H9 (cell line): ENCODE data around the gene TMEM184A. TPM values are rescaled to one million over a fixed set of nuclear protein-coding genes. Genes with fewer than 3 reads are reported as not detected.

ENCODE experiments used
- DNase-seq: peaks from one replicate; pipeline ENCODE4 v3.0.0-alpha.2; 2017
- H2AFZ ChIP-seq: one replicate; pipeline ENCODE4 v1.6.1; 2013; ENCODE audit warnings: mild to moderate bottlenecking, low read length, control low read depth, moderate library complexity
- H2AK5ac ChIP-seq: 2 replicates; pipeline ENCODE4 v1.6.1; 2013; ENCODE audit warnings: low read length, control low read depth, mixed read lengths; ENCODE audit not compliant: insufficient read length
- H2BK120ac ChIP-seq: one replicate; pipeline ENCODE4 v1.6.1; 2013; ENCODE audit warnings: low read depth, mild to moderate bottlenecking, low read length, control low read depth, inconsistent platforms; ENCODE audit not compliant: poor library complexity, severe bottlenecking
- H2BK12ac ChIP-seq: 2 replicates; pipeline ENCODE4 v1.6.1; 2013; ENCODE audit warnings: low read length, control low read depth, mixed read lengths, low read depth; ENCODE audit not compliant: insufficient read length
- H2BK15ac ChIP-seq: 2 replicates; pipeline ENCODE4 v1.6.1; 2013; ENCODE audit warnings: low read depth, low read length, control low read depth
- H2BK20ac ChIP-seq: one replicate; pipeline ENCODE4 v1.6.1; 2013; ENCODE audit warnings: low read depth, mild to moderate bottlenecking, low read length, control low read depth, inconsistent platforms; ENCODE audit not compliant: poor library complexity, severe bottlenecking
- H2BK5ac ChIP-seq: 2 replicates; pipeline ENCODE4 v1.6.1; 2013; ENCODE audit warnings: low read length, control low read depth, mixed read lengths; ENCODE audit not compliant: insufficient read length
- H3K14ac ChIP-seq: 2 replicates; pipeline ENCODE4 v1.6.1; 2013; ENCODE audit warnings: low read length, control low read depth; ENCODE audit not compliant: insufficient read depth
- H3K18ac ChIP-seq: 2 replicates; pipeline ENCODE4 v1.6.1; 2013; ENCODE audit warnings: low read depth, mild to moderate bottlenecking, mixed read lengths, low read length, control low read depth; ENCODE audit not compliant: insufficient read length
- H3K23ac ChIP-seq: 2 replicates; pipeline ENCODE4 v1.6.1; 2013; ENCODE audit warnings: low read length, control low read depth, mixed read lengths, low read depth; ENCODE audit not compliant: insufficient read length
- H3K23me2 ChIP-seq: 2 replicates; pipeline ENCODE4 v1.6.1; 2013; ENCODE audit warnings: low read depth, mild to moderate bottlenecking, mixed read lengths, low read length, control low read depth; ENCODE audit not compliant: insufficient read length, poor library complexity, severe bottlenecking
- H3K27ac ChIP-seq: 2 replicates; pipeline ENCODE4 v1.5.1; 2013; ENCODE audit warnings: low read length, control low read depth, mixed read lengths, low read depth; ENCODE audit not compliant: insufficient read length
- H3K27me3 ChIP-seq: 2 replicates; pipeline ENCODE4 v1.6.1; 2013; ENCODE audit warnings: low read length, control low read depth, inconsistent platforms; ENCODE audit not compliant: insufficient read depth
- H3K4ac ChIP-seq: 2 replicates; pipeline ENCODE4 v1.6.1; 2013; ENCODE audit warnings: low read depth, mild to moderate bottlenecking, control low read depth, inconsistent platforms, low read length, moderate library complexity
- H3K4me1 ChIP-seq: 2 replicates; pipeline ENCODE4 v1.6.1; 2013; ENCODE audit warnings: low read length, control low read depth, inconsistent platforms; ENCODE audit not compliant: insufficient read depth
- H3K4me2 ChIP-seq: 2 replicates; pipeline ENCODE4 v1.6.1; 2013; ENCODE audit warnings: low read length, control low read depth, mixed read lengths; ENCODE audit not compliant: insufficient read length, insufficient read depth
- H3K56ac ChIP-seq: 2 replicates; pipeline ENCODE4 v1.6.1; 2013; ENCODE audit warnings: low read depth, mild to moderate bottlenecking, mixed read lengths, low read length, control low read depth; ENCODE audit not compliant: insufficient read length
- H3K79me1 ChIP-seq: 2 replicates; pipeline ENCODE4 v1.6.1; 2013; ENCODE audit warnings: low read depth, mild to moderate bottlenecking, moderate library complexity, low read length, control low read depth, inconsistent platforms; ENCODE audit not compliant: insufficient read depth, poor library complexity, severe bottlenecking
- H3K79me2 ChIP-seq: 2 replicates; pipeline ENCODE4 v1.6.1; 2013; ENCODE audit warnings: low read length, control low read depth, inconsistent platforms; ENCODE audit not compliant: insufficient read depth
- H3K9ac ChIP-seq: 2 replicates; pipeline ENCODE4 v1.6.1; 2013; ENCODE audit warnings: low read length, control low read depth, mixed read lengths; ENCODE audit not compliant: insufficient read length; ENCODE audit errors: extremely low read depth
- H3K9me3 ChIP-seq: one replicate; pipeline ENCODE4 v1.6.1; 2013; ENCODE audit warnings: low read depth, low read length, inconsistent platforms; ENCODE audit not compliant: control insufficient read depth
- H3T11ph ChIP-seq: one replicate; pipeline ENCODE4 v1.6.1; 2013; ENCODE audit warnings: mild to moderate bottlenecking, low read length, control low read depth, inconsistent platforms
- H4K20me1 ChIP-seq: one replicate; pipeline ENCODE4 v1.6.1; 2013; ENCODE audit not compliant: control insufficient read depth, insufficient read length, insufficient read depth
- H4K5ac ChIP-seq: 2 replicates; pipeline ENCODE4 v1.6.1; 2013; ENCODE audit warnings: low read depth, mild to moderate bottlenecking, mixed read lengths, low read length, control low read depth; ENCODE audit not compliant: insufficient read length
- H4K8ac ChIP-seq: replicated peaks from 2 replicates; pipeline ENCODE4 v1.6.1; 2013; ENCODE audit warnings: low read length, control low read depth, mixed read lengths, low read depth; ENCODE audit not compliant: insufficient read length
- H4K91ac ChIP-seq: 2 replicates; pipeline ENCODE4 v1.6.1; 2013; ENCODE audit warnings: low read depth, mild to moderate bottlenecking, moderate library complexity, mixed read lengths, low read length, control low read depth; ENCODE audit not compliant: insufficient read length
- H3K27ac Mint-ChIP-seq, 3 experiments: 2 replicates in 2 of 3; 3 replicates in 1 of 3; pipeline ENCODE4 v1.8.0; 2020 to 2021; ENCODE audit warnings: mixed read lengths in 3 of 3, mild to moderate bottlenecking in 1 of 3, moderate library complexity in 1 of 3
- H3K27me3 Mint-ChIP-seq: 2 replicates; pipeline ENCODE4 v1.8.0; 2021; ENCODE audit warnings: low read depth, mild to moderate bottlenecking, moderate library complexity, mixed read lengths
- H3K36me3 Mint-ChIP-seq, 3 experiments: 2 replicates in 2 of 3; 3 replicates in 1 of 3; pipeline ENCODE4 v1.8.0; 2020 to 2021; ENCODE audit warnings: low read depth in 3 of 3, mixed read lengths in 3 of 3; ENCODE audit not compliant: insufficient read depth in 1 of 3
- H3K4me1 Mint-ChIP-seq, 2 experiments: 2 replicates each; pipeline ENCODE4 v1.8.0; 2020; ENCODE audit warnings: mixed read lengths in 2 of 2
- H3K4me3 Mint-ChIP-seq, 2 experiments: 2 replicates in 1 of 2; 3 replicates in 1 of 2; pipeline ENCODE4 v1.8.0; 2020 to 2021; ENCODE audit warnings: mild to moderate bottlenecking in 2 of 2, mixed read lengths in 2 of 2, moderate library complexity in 1 of 2
- H3K9me3 Mint-ChIP-seq, 2 experiments: 2 replicates in 1 of 2; 3 replicates in 1 of 2; pipeline ENCODE4 v1.8.0; 2020; ENCODE audit warnings: mild to moderate bottlenecking in 2 of 2, mixed read lengths in 2 of 2, moderate library complexity in 1 of 2
- WGBS: extraction: QIAGEN DNeasy Blood & Tissue Kit; methylation state at CpG from one replicate; pipeline ENCODE4 v1.1.7; 2013; ENCODE audit warnings: missing lambda C conversion rate, low lambda C conversion rate, mixed read lengths; ENCODE audit not compliant: insufficient read length; ENCODE audit errors: extremely low coverage; 5-methylcytosine and 5-hydroxymethylcytosine counted together
- total RNA-seq: library from RNA; stranded (reverse); gene quantifications from 2 replicates; pipeline ENCODE4 v1.2.1, GENCODE V29; 2021
- TF ChIP-seq, protein P1 (sequence below): fragments of 200-600 bp; sonication (generic); conservative IDR thresholded peaks from 3 replicates; pipeline ENCODE4 v1.8.0; 2021; ENCODE audit warnings: antibody characterized with exemption, mild to moderate bottlenecking

TMEM184A gene
- total RNA-seq, 1 experiment from 2014 or later, result 1.3 TPM

DNA sequence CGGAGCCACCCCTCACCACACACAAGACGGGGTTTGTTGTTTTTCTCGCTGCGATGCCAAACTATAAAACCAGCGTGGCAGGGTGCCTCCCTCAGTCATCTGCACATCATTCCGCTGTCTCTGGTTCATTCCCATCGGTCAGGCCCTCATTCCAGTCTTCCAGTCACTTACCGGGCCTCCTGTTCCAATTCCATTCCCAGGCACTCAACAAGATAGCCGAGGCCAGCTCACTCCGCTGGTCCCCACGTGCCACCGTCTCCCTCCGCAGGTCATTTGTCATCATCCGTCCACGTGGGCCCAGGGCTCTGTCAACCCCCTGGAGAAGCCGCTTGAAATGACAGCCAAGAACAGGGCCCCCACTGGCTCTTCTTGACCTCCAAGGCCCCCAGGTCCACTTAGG lies 6.1 kb upstream of the TMEM184A start:
- Mint-ChIP-seq H3K4me3 (no peak overlapping the region), H3K9me3 (no peaks in the 10 kb centered on the region), H3K4me1 (peaks cover 4% of the 10 kb centered on the region in 2 experiments; a peak in 3 of 4 replicates), H3K36me3 (peaks cover 2 to 20% (median 20%) of the 10 kb centered on the region in 3 experiments; a peak in 5 of 7 replicates), H3K27me3 (no peaks in the 10 kb centered on the region), H3K27ac (peak overlapping the region in 1 of 3 experiments; percentile 71; a peak in 2 of 7 replicates)
- Histone ChIP-seq H3K56ac (no peak overlapping the region), H3K4me1 (no peaks in the 10 kb centered on the region), H2BK20ac (no peak overlapping the region), H4K20me1 (no peaks in the 10 kb centered on the region), H3K27me3 (no peaks in the 10 kb centered on the region), H3K23me2 (no peaks in the 10 kb centered on the region), H3K4me2 (no peak overlapping the region), H3K23ac (no peak overlapping the region), H4K5ac (no peak overlapping the region), H4K91ac (no peak overlapping the region), H2BK12ac (no peak overlapping the region), H3K27ac (no peak overlapping the region), H3K4ac (no peak overlapping the region), H2BK120ac (no peak overlapping the region), H3K79me2 (no peaks in the 10 kb centered on the region), H2BK15ac (no peak overlapping the region), H3K79me1 (no peaks in the 10 kb centered on the region), H3K18ac (no peak overlapping the region), H3K9me3 (no peaks in the 10 kb centered on the region), H2AK5ac (no peak overlapping the region), H3K9ac (no peak overlapping the region), H3K14ac (no peak overlapping the region), H3T11ph (no peak overlapping the region), H4K8ac (no peak overlapping the region), H2BK5ac (no peak overlapping the region), H2AFZ (no peak overlapping the region)
- no peak for DNase-seq
- WGBS, result no CpG with 5 or more reads among the region's 16 CpGs
- TF ChIP-seq, protein P1, sequence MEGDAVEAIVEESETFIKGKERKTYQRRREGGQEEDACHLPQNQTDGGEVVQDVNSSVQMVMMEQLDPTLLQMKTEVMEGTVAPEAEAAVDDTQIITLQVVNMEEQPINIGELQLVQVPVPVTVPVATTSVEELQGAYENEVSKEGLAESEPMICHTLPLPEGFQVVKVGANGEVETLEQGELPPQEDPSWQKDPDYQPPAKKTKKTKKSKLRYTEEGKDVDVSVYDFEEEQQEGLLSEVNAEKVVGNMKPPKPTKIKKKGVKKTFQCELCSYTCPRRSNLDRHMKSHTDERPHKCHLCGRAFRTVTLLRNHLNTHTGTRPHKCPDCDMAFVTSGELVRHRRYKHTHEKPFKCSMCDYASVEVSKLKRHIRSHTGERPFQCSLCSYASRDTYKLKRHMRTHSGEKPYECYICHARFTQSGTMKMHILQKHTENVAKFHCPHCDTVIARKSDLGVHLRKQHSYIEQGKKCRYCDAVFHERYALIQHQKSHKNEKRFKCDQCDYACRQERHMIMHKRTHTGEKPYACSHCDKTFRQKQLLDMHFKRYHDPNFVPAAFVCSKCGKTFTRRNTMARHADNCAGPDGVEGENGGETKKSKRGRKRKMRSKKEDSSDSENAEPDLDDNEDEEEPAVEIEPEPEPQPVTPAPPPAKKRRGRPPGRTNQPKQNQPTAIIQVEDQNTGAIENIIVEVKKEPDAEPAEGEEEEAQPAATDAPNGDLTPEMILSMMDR, result no peak
